ENCODE measurements around the gene TSSK3.

Gene TSSK3, protein sequence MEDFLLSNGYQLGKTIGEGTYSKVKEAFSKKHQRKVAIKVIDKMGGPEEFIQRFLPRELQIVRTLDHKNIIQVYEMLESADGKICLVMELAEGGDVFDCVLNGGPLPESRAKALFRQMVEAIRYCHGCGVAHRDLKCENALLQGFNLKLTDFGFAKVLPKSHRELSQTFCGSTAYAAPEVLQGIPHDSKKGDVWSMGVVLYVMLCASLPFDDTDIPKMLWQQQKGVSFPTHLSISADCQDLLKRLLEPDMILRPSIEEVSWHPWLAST

DNA sequence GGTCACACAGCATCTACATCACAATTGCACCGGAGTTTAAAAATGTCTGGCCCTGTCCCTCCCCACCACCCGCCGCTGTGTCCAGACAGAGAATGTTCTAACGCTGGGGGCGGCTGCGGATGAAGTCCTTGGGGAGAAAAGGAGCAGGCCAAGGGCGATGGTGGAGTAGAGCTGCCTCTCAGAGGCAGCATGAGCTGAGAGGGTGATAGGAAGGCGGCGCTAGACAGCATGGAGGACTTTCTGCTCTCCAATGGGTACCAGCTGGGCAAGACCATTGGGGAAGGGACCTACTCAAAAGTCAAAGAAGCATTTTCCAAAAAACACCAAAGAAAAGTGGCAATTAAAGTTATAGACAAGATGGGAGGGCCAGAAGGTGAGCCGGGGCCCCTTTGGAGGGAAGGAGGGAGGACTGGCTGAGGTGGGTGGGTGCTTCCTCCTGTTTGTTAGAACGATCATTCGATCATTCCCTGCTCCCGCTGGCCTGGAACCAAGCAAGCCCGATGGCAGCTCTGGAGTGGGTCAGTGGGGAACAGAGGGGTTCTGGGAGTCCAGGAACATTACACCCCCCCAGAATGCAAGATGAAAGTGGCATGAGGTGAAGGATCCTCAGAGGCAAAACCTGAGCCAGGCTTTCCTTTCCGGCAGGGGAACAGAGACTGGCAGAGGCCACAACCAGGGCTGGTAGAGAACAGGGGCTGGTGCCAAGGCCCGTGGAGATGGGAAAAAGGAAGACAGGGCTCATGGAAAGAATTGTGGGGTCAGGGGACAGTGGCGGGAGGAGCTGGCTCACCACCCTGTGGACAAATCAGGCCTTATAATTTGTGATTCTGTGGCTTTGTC, at the start of gene TSSK3, which contains the start of gene FAM229A:
Gene TSSK3 (plus strand): TSS at position 66 of the 840 bp plus-strand sequence. CDS start 163 bp downstream, at position 229.
Gene FAM229A (minus strand): TSS at position 12 of the 840 bp plus-strand sequence. CDS start 394 bp downstream, outside the sequence.
- no peak for DNase-seq

DNA sequence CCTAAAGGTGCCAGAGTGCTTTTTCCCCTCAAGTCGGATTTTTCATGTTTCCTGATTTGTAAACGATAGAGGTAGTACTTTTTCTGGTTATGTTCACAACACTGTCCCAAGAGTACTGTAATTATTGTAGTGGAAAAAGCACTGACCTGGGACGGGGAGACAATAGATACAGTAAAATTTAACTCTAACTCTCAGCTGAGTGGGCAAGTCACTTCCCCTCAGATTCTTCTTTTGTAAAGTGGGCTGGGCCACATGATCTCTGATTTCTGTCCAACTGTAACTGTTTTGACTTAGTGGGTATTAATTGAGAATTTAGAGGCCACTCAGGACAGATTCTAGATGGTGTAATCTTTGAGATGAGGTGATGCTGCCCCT, 45.4 kb upstream of the TSSK3 start:
- DNase-seq = no peak

DNA sequence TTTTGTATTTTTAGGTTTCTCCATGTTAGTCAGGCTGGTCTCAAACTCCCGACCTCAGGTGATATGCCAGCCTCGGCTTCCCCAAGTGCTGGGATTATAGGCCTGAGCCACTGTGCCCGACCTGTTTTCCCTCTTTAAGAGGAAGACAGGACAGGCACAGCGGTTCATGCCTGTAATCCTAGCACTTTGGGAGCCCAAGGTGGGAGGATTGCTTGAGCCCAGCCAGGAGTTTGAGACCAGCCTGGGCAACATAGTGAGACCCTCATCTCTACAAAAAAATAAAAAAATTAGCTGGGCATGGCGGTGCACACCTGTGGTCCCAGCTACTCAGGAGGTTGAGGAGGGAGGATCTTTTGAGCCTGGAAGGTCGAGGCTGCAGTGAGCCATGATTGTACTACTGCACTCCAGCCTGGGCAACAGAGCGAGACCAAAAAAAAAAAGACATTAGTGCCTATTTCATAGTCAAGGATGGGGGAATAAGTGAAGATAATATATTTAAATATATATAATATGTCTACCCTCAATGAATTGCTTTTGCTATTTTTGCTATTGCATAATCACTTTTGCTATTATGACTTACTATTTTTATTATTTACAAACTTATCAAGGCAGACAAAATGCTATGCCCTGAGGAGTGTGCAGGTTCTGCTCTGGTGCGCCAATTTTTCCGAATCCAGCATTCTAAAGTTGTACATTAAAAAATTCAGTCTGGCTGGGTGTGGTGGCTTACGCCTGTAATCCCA, 44.0 kb upstream of the TSSK3 start:
- no peak for DNase-seq

DNA sequence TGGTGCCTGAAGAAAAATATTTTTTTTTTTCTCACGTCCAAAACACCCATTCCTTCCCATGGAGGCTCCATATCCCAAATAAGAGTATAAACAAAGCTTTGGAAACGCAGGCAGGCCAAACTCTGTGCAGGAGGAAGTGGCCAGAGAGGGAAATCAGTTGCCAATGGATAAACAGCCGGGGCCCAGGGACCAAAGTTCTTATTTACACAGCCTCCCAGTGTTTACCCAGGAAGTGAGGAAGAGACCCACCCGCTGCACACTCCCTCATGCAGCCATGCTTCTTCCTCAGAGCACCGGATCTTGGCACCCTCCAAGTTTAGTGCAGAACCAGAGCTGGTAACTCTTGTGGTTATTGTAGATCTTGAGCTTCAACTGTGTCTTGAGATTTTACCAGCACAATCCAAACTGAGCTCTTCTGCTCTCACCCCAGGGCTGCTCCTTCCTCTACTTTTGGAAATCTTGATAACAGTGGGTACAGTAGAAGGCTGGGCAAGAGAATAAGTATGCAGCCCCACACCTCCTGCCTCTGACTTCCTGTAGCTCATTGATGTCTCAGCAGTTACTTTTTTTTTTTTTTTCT, 40.5 kb upstream of the TSSK3 start:
- no peak for DNase-seq

DNA sequence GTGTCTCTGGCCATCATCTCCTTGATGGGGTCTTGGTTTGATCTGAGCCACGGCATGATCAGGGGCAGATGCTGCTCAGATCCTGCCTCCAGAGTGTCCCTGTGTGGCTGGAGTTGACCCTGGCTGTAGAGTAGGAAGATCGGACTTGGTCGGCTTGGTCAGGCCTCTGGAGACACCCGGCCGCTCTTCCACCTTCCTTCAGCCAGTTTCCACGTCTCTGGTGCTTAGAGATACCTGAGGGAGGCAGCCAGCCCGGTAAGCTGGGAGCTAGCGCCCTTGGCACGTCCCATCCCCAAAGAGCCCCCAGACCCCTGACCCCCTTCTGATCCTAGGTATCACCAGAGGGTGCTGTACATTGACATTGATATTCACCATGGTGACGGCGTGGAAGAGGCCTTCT, 35.1 kb upstream of the TSSK3 start:
- no peak for DNase-seq

DNA sequence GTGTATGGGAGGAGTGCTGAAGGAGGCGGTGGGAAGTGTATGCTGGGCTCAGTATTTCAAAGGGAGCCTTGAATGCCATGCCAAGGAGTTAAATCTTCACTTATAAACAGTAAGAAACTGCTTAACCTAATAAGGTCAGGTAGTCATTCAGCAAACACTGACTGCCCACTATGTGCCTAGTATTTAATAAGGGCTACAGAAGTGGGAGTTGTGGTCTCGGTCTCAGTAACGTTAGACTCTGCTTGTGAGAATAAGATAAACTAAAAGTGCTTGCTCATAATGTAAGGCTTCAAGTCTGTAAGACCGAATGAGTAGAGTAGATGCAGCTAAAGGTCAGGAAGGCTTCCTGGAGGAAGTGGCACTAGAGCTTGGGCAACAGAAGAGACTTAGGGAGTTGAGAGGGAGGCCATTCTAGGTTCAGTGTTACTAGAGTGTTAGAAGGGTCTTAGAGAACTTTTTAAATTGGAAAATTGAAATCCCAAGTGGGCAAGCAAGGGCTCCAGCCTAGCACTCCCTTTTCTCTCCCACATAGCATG, 32.3 kb upstream of the TSSK3 start:
- DNase-seq = no peak

DNA sequence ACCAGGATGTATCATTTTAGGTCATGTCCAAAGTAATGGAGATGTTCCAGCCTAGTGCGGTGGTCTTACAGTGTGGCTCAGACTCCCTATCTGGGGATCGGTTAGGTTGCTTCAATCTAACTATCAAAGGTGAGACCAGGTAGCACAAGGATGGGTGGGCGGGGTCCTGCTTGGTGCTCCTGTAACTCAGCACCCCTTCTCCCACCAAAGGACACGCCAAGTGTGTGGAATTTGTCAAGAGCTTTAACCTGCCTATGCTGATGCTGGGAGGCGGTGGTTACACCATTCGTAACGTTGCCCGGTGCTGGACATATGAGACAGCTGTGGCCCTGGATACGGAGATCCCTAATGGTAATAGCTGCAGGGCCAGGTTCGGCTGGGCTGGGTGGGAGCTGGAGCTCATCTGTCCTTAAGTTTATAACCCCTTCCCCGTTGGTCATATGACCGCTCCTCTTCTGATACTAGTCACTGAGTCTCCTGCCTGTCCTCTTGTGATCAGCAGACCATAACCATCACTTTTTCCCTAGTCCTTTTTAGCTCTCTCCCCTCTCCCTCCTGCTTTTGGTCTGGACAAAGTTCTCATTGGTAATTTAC, 31.7 kb upstream of the TSSK3 start:
- DNase-seq = no peak

DNA sequence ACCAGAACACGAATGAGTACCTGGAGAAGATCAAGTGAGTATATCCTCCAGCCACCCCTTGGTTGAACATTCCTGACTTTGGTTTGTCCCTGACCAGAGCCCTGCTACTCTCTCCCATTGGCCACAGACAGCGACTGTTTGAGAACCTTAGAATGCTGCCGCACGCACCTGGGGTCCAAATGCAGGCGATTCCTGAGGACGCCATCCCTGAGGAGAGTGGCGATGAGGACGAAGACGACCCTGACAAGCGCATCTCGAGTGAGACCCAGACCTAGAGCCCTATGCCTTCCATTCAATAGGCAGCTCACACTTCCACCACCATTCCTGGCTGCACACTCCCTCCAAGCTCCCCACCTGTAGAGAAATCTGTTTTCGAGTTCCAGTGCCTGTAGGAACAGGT, 30.8 kb upstream of the TSSK3 start:
- no peak for DNase-seq

DNA sequence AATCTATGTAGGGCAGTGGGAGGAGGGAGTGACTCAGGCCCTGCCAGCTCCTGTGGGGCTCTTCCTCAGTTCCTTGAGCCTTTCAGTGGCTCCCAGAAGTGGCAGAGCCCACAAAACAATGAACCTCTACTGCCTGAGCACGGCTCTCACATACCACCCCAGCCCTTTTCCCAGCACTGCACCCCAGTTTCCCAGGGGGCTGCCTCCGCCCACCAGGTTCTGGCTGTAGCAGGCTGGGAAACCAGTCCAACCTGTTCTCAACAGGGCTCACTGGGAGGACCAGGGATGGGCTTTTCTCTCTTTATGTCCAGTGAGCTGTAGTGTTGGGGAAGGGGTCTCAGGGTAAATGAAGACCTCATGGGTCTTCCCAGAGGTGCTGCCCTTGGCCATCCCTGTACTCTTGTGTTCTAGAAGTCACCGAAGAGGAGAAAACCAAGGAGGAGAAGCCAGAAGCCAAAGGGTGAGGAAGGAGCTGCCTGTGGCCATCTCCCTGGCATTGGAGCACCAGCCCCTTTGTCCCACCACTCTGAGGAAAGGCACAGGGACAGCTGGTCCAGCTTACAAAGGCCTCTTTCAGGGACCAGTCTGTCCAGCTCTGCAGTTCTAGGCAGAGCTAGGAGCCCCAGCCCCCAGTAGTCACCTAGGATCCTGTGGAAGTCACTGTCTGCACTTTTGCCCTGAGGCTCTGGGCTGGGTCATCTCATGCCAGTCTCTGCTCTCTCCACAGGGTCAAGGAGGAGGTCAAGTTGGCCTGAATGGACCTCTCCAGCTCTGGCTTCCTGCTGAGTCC, 29.9 kb upstream of the TSSK3 start:
- DNase-seq = no peak

DNA sequence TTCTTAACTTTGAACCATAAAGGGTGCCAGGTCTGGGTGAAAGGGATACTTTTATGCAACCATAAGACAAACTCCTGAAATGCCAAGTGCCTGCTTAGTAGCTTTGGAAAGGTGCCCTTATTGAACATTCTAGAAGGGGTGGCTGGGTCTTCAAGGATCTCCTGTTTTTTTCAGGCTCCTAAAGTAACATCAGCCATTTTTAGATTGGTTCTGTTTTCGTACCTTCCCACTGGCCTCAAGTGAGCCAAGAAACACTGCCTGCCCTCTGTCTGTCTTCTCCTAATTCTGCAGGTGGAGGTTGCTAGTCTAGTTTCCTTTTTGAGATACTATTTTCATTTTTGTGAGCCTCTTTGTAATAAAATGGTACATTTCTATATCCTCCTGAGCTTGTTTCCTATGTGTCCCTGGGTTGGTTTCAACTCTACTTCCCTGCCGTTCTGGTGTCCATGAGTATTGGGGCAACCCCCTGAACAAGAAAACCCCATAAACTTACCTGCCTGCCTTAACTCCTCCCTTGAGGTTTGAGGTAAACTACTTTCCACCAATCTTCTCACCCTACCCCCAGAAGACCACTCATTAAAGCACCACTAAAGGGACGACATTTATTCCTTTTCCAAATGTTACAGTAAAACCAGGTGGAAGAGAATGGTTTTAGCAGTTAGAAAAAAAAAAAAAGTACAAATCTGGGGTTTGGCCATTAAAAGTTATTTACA, 28.9 kb upstream of the TSSK3 start:
- DNase-seq = no peak

DNA sequence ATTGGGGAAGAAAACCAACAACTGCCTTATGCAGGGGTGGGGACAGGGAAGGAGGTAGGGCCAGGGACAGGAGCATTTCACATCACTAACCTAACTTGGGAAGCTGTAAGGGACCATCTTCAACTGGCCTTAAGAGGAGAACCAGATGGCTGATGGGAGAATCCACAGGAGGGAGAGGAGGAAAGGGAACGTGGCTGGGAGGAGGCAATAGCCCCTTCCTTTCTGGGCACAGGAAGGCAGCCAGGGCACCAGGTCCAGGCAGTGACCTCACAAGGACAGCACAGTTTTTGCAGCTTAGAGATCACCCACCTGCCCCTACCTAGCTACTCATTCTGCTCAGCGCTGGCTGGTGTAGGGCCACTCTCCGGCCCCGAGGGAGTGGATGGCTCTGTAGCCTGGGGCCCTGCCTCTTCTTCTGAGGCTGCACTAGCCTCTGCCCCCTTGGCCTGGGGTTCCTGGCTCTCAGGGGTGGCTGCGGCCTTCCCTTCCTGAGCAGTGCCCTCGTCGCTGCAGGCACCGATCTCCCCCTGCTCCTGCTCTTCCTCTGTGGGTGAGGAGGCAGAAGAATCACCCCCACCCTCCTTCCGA, 28.0 kb upstream of the TSSK3 start:
- DNase-seq = no peak

DNA sequence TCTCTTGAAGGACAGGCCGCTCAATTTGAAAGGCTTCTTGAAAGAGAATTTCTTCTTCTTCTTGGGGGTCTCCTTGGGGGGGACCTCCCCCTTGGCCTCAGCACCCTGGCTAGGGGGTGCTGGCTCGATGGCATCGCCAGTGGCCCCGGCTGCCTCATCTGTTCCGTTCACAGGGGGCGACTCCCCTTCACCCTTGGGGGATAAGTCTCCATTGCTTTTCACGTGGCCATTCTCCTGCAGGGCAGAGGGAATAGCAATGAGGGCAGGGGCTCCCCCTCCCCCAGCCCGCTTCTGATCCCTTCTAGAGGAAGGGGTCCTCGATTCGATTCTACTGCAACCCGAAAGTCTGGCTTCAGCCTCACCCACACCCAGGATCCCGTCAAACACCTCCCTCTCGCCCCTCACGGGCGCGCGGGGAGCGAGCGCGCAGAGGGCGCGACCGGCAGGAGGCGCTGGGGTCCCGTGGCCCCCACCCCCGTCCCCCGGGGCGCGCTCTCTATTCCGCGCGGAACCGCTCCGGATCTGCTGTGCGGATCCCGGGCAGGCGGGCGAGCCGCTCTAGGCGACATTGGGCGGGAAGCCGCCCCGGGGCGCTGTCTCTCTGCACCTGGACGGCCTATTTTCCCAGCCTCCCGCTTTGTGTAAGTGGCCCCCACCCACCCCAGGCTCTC, 27.3 kb upstream of the TSSK3 start:
- peak; percentile 46 for DNase-seq

DNA sequence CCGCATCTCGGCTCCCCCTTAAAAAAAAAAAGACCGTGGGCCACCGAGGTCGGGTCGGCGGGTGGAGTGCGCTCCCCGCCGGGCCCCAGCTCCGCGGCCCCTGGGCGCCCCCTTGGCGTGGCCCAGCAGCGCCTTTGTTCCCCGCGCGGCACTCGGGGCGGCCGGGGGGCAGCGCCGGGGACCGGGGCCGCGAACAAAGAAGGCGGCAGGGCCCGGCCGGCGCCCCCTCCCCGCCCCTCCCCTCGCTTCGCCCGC, 26.9 kb upstream of the TSSK3 start:
- no peak for DNase-seq

DNA sequence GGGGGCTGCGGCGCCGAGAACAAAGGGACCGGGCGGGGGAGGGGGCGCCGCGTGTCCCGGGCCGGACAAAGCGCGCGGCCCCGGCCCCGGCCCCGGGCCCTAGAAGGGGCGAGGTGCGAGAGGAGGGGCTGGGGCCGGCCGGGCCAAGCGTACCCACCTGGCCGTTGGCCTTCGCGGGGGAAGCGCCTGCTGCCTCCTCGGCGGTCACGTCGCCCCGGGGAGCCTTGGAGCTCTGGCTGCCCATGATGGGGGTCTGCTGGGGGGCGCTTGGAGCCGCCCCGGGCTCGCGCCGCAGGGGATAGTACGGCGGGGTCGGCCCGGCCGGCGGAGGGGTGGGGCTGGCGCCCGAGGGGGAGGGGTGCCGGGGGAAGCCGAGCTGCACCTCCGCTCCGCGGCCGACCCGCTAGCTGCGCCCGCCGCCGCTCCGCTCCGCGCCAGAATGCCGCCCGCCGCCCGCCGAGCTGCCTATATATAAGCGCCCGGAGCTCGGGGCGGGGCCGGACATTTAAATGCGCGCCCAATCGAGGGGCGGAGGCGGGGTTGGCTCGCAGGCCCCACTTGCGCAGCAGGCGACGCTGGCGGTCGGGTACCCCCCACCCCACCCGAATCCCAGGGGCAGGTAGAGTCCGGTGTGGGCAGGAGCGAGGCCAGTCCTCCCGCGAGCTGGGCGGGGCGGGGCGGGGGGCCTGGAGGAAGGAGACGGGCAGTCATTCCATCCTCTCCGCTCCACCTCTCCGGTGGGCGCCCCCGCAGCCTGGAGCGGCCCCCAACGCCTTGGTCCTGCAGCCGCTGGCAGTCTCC, 26.3 kb upstream of the TSSK3 start, which contains the start of gene MARCKSL1:
Gene MARCKSL1 (minus strand): TSS at position 444 of the 801 bp plus-strand sequence. CDS start 200 bp downstream, at position 244.
- peak; percentile 67 for DNase-seq

DNA sequence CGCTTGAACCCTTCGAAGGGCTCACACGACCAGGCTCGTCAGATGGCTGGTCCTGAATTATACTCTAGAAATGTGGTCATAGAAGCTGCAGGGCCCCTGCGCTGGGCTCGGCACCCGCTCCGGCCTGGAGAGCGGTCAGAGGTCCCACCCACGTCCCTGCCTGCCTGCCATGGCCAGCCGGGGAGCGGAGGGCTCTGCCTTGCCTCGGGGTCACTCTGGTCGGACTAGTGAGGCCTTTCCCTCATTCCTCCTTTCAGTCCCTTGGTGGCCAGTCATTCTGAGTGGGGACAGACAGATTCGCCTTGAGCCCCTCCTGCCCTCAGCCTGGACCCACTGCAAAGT, 25.8 kb upstream of the TSSK3 start:
- DNase-seq = no peak

DNA sequence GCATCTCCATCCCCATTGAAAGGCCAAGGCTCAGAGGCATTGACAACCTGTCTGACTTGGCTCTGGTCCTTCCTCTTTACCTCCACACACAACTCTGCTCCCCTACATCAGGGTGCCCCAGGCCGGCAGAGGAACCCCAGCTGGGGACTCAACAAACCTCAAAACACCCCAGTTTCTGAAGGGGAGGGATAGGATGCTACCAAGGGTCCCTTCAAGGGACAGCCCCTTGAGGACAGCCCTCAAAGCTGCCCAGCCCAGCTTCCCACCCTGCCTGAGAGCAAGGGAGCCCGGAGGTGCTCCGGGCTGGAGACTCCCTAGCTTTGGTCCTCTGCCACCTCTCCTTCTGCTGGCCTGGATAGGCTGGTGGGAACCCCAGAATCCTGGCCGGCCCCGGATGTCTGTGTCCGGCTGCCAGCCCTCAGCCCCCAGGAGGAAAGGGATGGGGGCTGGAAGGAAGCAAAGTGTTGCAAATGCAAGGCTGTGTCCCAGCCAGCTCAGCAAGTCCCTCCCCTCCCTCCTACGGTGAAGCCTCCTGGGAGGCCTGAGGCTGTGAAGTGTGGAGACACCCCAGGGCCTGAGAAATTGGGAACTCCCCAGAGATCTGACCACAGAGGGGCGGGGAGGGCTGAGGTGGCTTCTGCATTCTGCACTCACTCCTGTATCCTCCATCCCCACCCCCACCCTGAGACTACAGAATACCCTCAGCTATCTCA, 25.2 kb upstream of the TSSK3 start:
- peak; percentile 68 for DNase-seq

DNA sequence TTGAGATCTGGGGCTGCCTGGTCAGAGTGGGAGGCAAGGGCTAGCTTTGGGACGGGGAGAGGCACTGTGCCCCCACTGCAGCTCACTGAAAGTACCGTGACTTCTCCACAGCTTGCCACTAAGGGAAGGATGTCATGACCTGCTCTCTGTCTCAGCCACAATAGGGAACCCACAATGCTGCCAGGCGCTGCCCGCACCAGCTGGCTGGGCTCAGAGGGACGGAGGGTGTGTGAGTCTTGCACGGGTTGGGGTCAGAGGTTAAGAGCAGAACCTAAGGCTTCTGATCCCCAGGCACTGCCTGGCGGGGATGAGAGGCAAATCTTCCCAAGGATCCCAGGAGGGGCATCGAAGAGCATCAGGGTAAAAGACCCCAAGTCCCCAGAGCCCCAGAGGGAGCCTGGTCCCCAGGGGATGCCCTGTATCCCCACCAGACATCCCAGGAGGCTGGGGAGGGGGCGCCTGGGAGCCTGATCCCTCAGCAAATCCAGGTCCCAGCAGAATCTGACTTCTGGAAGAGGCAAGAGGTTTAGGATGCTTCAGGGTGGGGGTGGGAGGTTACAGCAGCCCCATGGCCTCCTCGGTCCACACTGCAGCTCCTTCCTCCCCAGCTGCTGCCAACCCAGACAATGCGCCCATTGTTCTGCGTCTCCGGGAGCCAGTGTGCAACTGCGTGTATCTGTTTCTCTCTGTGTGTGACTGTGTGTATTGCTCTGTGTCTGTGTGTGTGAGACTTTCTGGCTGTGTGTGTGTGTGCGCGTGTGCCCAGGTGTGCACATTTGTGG, 24.3 kb upstream of the TSSK3 start:
- no peak for DNase-seq

DNA sequence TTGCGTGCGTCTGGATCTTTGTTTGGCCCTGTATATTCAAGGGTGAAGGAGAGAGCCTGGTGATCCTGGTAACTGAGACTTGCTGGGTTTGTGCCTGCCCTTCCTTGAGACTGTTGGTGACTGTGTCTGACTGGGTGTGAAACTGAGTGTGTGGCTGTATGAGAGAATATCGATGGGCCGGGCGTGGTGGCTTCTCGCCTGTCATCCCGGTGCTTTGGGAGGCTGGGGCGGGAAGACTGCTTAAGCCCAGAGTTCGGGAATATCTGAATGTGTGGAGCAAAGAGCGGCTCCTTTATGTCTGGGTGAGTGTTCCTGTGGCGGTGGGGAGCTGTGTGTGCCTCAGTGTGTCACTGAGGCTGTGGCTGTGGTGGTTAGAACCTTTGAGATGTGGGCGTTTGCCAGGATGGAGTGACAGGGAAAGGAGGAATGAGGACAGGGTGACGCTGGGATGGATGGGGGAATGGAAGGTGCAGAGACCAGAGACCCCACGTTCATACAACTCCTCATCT, 23.6 kb upstream of the TSSK3 start:
- DNase-seq = no peak
